OCI-M2 (cell line): ENCODE data around the gene DDX43.
"Not testable (repeated sequence)": the region's sequence is repeated elsewhere in the genome, so short reads cannot be mapped to it uniquely, and the experiment has no call there.

Experiments
- DNase-seq: peaks from one replicate; lab custom pipeline; 2025; ENCODE audit not compliant: unreplicated experiment; lab: John Stamatoyannopoulos, UW

Gene DDX43

DNA sequence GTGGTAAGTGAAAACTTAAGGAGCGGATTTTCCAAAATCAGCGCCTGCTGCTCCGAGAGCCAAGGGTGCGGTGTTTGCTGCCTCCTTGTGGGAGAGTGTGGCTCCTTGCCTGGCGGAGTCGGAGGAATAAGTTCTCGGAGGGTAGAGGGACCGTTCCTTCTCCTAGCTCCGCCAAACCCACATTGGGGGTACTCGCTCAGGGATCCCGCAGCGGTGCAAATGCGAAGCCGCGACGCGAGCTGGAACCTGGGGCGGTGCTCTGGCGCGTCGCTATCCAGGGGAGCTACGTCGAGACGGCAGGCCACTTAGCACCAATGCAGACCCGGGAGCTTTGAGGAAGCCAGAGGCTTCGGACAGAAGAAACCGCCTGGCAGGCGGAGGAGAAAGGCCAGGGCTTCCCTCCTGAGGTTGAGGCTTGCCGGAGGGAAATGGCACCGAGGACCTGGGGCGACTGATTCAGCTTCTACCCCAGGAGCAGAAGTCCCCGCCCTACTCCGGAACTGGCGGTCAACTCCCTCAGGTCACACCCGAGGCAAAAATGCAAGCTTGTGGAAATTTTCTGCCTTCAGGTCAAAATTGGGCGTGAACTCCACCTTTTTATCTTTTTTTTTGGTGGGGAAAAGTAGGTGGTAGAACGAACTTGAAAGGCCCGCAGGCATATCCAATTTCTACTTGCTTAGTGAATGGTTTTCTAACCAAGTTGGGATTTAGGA is 5.7 kb upstream of the DDX43 start:
- DNase-seq, result peak; percentile 30

DNA sequence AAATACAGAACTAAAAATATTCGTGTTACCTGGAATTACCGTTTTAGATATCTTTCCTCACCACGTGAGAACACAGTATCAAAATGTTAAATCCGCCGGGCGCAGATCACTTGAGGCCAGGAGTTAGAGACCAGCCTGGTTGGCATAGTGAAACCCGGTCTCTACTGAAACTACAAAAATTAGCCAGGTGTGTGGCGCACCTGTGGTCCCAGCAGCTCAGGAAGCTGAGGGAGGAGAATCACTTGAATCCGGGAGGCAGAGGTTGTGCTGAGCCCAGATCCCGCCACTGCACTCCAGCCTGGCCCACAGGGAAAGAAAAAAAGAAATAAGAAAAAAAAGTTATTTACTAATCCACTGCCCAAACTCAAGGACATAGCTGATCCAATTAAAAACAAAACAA is 4.8 kb upstream of the DDX43 start:
- DNase-seq, result no peak

GRCh38 chr6:73391675-73392074 is 3.0 kb upstream of the DDX43 start:
- no peak for DNase-seq

DNA sequence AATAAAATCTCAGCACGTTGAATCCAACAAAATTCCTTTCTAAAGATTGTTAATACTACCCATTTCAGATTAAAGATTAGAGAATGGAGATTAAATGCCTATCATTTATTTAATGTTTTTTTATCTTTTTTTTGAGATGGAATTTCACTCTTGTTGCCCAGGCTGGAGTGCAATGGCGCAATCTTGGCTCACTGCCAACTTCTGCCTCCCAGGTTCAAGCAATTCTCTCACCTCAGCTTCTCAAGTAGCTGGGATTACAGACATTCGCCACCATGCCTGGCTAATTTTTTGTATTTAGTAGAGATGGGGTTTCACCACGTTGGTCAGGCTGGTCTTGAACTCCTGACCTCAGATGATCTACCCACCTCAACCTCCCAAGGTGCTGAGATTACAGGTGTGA is 2.4 kb upstream of the DDX43 start:
- DNase-seq, result not testable (repeated sequence)

GRCh38 chr6:73393278-73393677 is 1.4 kb upstream of the DDX43 start:
- no peak for DNase-seq

DNA sequence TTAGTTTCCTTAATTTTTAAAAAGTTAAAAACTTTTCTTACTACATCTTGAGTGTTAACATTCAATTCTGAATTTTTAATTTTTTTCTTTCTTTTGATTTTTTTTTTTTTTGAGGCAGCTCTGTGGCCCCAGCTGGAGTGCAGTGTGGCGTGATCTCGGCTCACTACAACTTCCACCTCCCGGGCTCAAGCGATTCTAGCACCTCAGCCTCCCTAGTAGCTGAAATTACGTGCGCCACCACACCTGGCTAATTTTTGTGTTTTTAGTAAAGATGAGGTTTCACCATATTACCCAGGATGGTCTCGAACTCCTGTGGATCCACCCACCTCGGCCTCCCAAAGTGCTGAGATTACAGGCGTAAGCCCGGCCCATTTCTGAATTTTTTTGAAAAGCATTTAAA is 1.2 kb downstream of the DDX43 start:
- DNase-seq, result no peak

GRCh38 chr6:73400656-73401055 is 6.0 kb downstream of the DDX43 start:
- DNase-seq, result no peak

GRCh38 chr6:73409395-73409794 is 14.8 kb downstream of the DDX43 start:
- no peak for DNase-seq

DNA sequence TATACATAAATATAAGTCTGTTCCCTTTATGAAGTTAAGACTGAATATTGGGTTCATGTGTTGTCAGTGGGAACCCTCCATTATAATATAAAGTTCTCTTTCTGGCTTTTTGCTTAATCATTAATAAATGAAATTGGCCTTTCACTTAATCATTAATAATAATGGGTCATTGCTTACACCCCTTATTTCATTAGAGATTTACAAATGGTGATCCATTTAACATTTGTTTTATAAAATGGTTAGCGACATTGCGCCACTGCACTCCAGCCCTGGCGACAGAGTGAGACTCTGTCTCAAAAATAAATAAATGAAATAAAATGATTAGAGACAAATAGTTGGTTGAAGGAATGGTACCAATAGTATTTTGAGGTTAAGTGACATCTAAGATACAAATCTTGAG is 18.5 kb downstream of the DDX43 start:
- no peak for DNase-seq

DNA sequence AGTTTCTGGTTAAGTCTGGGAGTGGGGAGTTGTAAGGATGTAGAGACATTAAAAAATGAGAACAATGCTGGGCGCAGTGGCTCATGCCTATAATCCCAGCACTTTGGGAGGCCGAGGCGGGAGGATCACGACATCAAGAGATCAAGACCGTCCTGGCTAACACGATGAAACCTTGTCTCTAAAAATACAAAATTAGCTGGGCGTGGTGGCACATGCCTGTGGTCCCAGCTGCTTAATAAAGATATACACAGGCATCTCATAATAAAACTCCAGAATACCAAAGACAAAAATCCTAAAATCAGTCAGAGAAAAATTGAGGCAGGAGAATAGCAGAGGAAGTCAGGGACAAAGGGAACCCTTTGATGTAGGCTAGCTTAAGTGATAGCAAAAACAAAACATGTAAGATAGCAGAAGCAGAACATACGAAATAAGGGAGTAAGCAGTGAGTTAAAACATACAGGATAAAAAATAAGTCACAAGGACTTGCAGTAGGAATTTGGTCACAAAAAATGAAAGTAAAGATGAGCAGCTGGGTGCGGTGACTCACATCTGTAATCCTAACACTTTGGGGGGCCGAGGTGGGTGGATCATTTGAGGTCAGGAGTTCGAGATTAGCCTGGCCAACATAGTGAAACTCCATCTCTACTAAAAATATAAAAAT is 23.6 kb downstream of the DDX43 start:
- no peak for DNase-seq

GRCh38 chr6:73421534-73421933 is 26.9 kb downstream of the DDX43 start:
- no peak for DNase-seq

DNA sequence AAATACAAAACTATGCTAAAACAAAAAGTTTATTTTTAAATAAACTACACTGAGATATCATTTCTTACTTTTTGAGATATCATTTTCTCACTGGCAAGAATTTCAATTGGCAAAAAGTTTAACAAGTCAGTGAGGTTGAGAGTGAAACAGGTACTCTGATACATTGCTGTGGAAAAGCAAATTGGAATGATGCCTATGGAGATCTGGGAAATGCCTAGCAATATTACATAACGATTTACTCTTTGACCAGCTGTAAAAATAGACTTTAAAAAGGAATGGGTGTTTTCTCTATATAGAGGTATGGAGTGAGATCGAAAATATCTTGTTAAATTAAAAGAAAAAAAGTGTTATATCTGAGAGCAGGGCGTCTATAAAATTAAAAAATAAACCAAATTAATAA is 40.6 kb downstream of the DDX43 start:
- DNase-seq, result no peak

DNA sequence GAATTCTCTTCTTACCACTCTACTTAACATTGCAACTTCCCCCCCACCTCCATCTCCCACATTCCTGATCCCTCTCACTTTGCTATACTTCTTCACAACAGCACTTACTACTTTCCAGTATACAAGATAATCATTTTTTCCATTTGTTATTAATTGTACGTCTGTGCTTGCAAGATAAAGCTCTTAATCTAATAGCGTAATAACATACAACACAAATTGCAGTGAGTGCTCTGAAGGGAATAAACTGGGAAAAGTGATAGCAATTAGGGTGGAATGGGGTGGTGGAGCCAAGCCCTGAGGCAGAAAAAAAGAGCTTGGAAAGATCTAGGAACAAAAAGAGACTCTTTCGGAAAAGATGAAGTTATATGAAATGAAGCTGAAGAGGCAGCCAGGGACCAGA is 48.9 kb downstream of the DDX43 start:
- no peak for DNase-seq

DNA sequence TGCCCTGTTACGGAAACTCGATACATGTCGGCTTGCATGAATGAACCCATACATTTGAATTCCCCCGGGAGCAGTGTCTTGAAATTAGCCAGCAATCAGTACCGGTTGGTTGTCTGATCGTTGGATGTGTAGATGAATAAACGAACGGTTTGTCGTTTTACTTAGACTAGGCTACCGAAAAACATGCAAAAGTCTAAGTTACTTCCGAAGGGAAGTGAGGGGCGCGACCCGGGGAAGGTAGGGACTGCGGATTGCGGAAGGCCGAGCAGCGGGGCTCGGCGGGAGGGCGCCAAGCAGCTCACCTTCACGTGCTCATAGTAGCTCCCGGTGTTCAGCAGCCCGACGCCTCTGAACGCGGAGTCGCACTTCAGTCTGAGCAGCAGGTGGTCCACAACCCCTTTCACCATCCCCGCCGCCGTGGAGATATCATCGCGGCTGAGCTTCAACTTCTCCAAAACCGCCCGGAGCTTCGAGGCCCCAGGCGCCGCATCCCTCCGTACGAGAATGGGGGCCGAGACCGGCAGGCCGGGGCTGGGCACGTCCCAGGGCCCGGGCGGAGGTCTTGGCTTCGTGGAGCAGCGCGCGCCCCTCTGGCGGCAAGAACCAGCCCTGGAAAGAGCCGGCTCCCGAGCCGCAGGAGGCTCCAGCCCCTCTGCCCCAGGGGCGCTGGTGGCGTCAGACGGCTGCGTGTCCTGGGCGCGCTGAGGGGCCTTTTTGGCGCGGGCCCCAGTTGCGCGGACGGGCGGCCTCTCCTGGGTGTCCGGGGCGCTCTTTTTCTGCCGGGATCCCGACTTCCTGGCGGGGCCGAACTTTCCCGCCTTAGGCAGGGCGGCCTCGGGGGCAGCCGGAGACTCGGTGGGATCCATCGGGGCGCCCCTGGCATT is 56.8 kb downstream of the DDX43 start:
- no peak for DNase-seq

DNA sequence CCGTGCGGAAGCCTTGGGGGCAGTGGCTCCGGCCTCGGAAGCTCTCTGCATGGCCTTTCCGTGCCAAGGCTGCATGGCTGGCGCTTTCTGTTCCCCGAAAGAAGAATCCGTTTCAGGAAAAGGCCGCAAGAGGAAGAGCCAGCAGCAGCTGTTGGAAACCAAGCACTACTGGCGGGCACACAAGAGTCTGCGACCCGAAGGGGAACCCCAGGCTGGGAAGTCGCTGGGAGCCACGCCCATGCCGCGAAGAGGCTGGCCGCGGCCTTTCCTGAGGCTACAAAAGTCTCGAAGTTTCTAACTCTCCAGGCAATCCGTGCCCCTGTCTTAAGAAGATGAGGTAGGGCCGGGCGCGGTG is 57.5 kb downstream of the DDX43 start, which contains the start of gene CGAS:
TSS of gene CGAS (minus strand) at position 191 of the 355 bp plus-strand sequence. CDS start at position 75, 116 bp downstream.
- no peak for DNase-seq

DNA sequence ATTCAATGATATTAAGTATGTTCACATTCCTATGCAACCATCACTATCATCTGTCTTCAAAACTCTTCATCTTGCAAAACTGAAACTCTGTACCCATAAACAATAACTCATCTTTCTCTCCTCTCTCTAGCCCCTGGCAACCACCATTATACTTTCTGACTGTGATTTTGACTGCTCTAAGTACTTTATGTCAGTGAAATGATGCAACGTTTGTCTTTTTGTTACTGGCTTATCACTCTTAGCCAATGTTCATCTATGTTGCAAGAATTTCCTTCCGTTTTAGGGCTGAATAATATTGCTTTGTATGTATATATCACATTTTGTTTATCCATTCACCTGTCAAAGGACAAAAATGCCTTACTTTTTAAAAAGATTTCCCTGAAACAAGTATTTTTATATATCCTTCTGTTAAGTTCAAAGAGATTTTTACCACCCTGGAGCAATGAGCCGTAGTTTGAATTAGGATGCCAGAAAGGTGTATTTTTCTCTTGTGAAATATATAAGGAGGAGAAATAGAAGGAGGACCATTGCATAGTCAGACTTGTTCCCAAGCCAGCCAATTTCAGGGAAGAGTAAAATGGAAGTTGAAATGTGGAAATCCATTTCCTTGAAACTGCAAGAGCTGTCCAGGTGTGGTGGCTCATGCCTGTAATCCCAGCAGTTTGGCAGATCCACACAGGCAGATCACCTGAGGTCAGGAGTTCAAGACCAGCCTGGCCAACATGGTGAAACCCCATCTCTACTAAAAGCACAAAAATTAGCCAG is 61.4 kb downstream of the DDX43 start:
- no peak for DNase-seq

GRCh38 chr6:73459474-73459873 is 64.8 kb downstream of the DDX43 start:
- DNase-seq, result not testable (repeated sequence)

DNA sequence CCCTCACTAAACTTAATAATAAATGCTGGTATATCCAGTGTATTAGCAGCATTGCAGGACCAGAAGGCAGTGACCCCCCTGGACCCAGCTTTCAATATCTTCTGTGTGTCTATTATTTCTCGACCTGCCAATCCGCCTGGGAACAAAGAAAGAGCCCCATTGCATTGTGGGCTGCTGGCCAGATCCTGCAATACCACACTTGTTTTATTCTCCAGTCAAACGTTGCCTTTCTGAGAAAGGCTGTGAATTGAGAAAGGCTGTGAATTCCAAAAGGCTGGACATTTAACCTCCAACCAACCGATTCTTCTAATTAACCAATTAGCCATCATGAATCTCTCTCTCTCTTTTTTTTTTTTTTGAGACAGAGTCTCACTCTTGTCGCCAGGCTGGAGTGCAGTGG is 65.4 kb downstream of the DDX43 start:
- no peak for DNase-seq

DNA sequence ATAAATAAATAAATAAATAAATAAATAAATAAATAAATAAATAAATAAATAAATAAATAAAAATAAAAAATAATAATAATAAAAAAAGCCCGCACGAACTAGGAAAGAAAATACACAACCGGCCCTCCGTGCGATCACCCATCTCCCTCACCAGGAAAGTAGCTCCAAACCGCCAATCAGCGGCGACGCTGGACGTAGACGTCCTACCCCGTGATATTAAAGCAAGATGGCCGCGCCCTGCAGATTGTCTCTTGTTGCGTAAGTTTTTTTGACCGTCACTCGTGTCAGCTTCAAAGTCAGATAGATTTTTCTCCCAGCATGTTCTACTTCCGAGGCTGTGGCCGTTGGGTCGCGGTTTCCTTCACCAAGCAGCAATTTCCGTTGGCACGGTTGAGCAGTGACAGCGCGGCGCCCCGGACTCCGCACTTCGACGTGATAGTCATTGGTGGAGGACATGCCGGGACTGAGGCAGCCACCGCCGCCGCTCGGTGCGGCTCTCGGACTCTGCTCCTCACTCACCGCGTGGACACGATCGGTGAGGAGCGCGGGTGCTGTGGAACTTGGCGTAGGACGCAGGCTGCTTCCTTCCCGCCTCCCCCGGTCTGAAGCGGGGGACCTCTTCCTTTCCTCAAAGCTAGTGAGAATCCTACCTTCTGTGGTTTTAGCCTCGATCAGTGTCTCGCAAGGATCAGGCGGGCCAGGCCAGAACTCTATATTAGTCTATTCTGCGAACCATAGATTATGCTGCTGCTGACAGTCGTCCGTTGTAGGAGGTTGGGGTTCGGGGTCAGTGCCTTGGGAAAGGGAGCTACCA is 67.1 kb downstream of the DDX43 start, which contains the start of gene MTO1:
TSS of gene MTO1 (plus strand) at position 201 of the 814 bp plus-strand sequence. CDS start at position 319, 118 bp downstream.
- peak; percentile 79 for DNase-seq
